Neutrophil (primary cell): Measurements from ENCODE around the gene TMSB15C.

Source experiments
- H3K27ac ChIP-seq: fragments of 200-600 bp; sonication (generic); 2 replicates; pipeline ENCODE4 v1.5.1; 2016; ENCODE audit warnings: mild to moderate bottlenecking, moderate library complexity
- H3K27me3 ChIP-seq: fragments of 200-600 bp; sonication (generic); 2 replicates; pipeline ENCODE4 v1.6.0; 2016; ENCODE audit warnings: mild to moderate bottlenecking
- H3K36me3 ChIP-seq: fragments of 200-600 bp; sonication (generic); 2 replicates; pipeline ENCODE4 v1.5.1; 2017
- H3K4me1 ChIP-seq, 2 experiments: fragments of 200-600 bp in 1 of 2; sonication (generic) in 1 of 2; 1 replicate in 1 of 2; 2 replicates in 1 of 2; pipeline versions ENCODE4 v1.5.1 to v1.6.1; 2013 to 2016; ENCODE audit warnings: low read depth in 1 of 2, low read length in 1 of 2, mild to moderate bottlenecking in 1 of 2, moderate library complexity in 1 of 2; ENCODE audit not compliant: control insufficient read depth in 1 of 2, insufficient read depth in 1 of 2
- H3K4me3 ChIP-seq, 2 experiments: fragments of 200-600 bp in 1 of 2; sonication (generic) in 1 of 2; 1 replicate in 1 of 2; 2 replicates in 1 of 2; pipeline ENCODE4 v1.5.1; 2013 to 2016; ENCODE audit warnings: low read depth in 1 of 2, low read length in 1 of 2, mild to moderate bottlenecking in 1 of 2, moderate library complexity in 1 of 2
- H3K9me3 ChIP-seq: fragments of 200-600 bp; sonication (generic); 2 replicates; pipeline ENCODE4 v1.5.1; 2016
- TF ChIP-seq, protein P1 (sequence below): fragments of 200-600 bp; sonication (generic); IDR thresholded peaks from 2 replicates; pipeline ENCODE4 v1.5.1; 2016; ENCODE audit warnings: antibody characterized with exemption

The TMSB15C gene

DNA sequence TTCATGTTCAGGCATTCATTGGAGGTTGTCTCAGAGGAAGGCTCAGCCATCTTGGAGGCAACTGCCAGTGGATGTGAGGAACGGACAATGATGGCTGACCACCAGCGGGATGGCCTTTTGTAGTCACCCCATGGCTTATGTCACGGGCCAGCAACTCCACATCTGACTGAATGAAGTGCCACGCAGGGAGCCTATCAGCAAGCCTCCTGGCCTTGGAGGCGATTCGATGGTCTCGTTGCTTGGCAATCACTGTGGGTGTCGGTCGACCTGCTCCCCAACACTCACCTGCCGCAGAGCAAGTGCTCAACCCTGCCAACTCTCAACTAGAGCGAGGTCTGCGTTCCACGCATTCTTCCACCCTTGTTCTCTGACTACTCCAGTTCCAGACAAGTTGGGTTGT is 28.9 kb downstream of the TMSB15C start:
- Histone ChIP-seq H3K4me3 (no peak overlapping the region), H3K27ac (no peak overlapping the region), H3K9me3 (no peaks in the 10 kb centered on the region), H3K4me1 (no peaks in the 10 kb centered on the region), H3K27me3 (no peaks in the 10 kb centered on the region), H3K36me3 (no peaks in the 10 kb centered on the region)
- TF ChIP-seq, protein P1, sequence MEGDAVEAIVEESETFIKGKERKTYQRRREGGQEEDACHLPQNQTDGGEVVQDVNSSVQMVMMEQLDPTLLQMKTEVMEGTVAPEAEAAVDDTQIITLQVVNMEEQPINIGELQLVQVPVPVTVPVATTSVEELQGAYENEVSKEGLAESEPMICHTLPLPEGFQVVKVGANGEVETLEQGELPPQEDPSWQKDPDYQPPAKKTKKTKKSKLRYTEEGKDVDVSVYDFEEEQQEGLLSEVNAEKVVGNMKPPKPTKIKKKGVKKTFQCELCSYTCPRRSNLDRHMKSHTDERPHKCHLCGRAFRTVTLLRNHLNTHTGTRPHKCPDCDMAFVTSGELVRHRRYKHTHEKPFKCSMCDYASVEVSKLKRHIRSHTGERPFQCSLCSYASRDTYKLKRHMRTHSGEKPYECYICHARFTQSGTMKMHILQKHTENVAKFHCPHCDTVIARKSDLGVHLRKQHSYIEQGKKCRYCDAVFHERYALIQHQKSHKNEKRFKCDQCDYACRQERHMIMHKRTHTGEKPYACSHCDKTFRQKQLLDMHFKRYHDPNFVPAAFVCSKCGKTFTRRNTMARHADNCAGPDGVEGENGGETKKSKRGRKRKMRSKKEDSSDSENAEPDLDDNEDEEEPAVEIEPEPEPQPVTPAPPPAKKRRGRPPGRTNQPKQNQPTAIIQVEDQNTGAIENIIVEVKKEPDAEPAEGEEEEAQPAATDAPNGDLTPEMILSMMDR = no peak

DNA sequence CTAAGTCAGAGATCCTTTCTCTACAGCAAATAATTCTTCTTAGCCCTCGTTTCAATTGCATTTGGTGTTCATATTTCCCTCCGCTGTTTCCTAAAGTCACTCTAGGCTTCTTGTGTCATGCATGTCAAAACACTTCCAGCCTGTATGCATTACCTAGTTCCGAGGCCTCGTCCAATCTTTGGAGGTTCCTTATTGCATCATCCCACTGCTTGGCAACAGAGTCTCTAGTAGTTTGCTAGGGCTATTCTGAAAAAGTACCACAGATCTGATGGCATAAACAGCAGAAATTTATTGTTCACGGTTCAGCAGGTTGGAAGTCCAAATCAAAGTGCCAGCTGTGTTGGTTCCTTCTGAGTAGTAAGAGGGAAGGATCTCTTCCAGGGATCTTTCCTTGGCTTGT is 30.4 kb downstream of the TMSB15C start:
- H3K9me3 ChIP-seq = no peaks in the 10 kb centered on the region
- no peaks in the 10 kb centered on the region for H3K27me3 ChIP-seq
- TF ChIP-seq, protein P1 = no peak
- H3K36me3 ChIP-seq = no peaks in the 10 kb centered on the region
- no peak overlapping the region for H3K27ac ChIP-seq
- no peak overlapping the region for H3K4me3 ChIP-seq
- H3K4me1 ChIP-seq = no peaks in the 10 kb centered on the region

DNA sequence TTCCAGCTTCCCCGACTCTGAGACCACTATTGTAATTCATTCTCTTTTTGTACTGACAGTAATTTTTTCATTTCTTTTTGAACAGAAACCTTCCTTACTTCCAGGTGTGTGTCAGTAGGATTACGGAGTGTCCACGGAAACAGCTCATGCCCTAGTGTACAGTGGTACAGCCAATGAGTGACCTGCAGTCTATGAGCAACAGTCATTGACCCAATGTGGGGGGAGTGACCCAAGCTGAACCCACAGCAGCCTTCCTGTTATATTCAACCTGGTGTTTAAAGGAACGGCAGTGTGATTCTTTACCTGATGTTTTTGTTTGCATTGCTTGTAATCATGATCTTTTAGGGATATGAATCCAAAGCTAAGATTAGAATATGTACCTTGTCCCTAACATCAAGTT is 35.0 kb downstream of the TMSB15C start:
- Histone ChIP-seq H3K36me3 (no peaks in the 10 kb centered on the region), H3K9me3 (no peaks in the 10 kb centered on the region), H3K4me3 (no peak overlapping the region), H3K27me3 (no peaks in the 10 kb centered on the region), H3K4me1 (no peaks in the 10 kb centered on the region), H3K27ac (no peak overlapping the region)
- TF ChIP-seq, protein P1 = no peak

DNA sequence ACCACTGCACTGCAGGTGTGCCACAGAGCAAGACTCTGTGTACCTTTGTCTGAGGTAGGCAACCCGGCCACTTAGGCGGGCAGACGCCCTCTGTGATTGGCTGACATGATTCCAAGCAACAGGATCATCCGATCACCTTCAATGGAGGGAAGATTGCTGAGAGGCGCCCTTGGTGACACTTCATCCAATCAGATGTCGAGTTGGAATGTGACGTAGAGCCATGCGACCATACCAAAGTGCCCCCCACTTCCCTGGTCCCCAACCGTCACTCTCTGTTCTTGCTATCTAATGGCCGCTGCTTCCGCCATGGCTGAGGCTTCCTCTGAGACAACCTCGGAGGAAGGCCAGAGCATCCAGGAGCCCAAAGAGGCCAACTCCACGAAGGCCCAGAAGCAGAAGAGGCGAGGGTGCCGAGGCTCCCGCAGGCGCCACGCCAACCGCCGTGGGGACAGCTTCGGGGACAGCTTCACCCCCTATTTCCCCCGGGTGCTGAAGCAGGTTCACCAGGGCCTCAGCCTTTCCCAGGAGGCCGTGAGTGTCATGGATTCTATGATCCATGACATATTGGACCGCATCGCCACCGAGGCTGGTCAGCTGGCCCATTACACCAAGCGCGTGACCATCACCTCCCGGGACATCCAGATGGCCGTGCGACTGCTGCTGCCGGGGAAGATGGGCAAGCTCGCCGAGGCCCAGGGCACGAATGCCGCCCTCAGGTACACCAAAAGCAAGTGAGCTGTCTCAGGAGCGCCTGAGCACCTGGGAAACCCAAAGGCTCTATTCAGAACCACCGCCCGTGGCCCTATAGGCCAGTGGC is 36.1 kb downstream of the TMSB15C start, which contains the start of gene H2BW2:
H2BW2 (plus strand) TSS at position 268 of the 817 bp plus-strand sequence; CDS start at position 307, 39 bp downstream.
- Histone ChIP-seq H3K27me3 (no peaks in the 10 kb centered on the region), H3K9me3 (no peaks in the 10 kb centered on the region), H3K36me3 (no peaks in the 10 kb centered on the region), H3K27ac (no peak within 1 kb of the TSS), H3K4me3 (no peak within 1 kb of the TSS), H3K4me1 (no peaks in the 10 kb centered on the region)
- TF ChIP-seq, protein P1 = no peak
